AG09319 (cell line): ENCODE data around the gene MMP17.

Experiments used
- DNase-seq: peaks from one replicate; pipeline ENCODE4 v3.0.0-alpha.2; 2010; ENCODE audit warnings: low read depth; ENCODE audit errors: extremely low read depth
- CTCF ChIP-seq: IDR thresholded peaks from 2 replicates; pipeline ENCODE4 v1.5.1; 2011; ENCODE audit warnings: low read depth, mild to moderate bottlenecking, inconsistent platforms, low read length, moderate library complexity

The MMP17 gene

GRCh38 chr12:131863711-131864396 lies 35.7 kb downstream of the MMP17 start:
- DNase-seq, result no peak
- no peak for TF ChIP-seq CTCF

- DNase-seq, result no peak
- no peak for TF ChIP-seq CTCF
Measured at GRCh38 chr12:131864469-131864868, 36.3 kb downstream of the MMP17 start.

- no peak for DNase-seq
- no peak for TF ChIP-seq CTCF
Measured at GRCh38 chr12:131865180-131865875, 37.1 kb downstream of the MMP17 start.

GRCh38 chr12:131867471-131867870 lies 39.3 kb downstream of the MMP17 start:
- TF ChIP-seq CTCF, result no peak
- DNase-seq, result no peak

- no peak for DNase-seq
- no peak for TF ChIP-seq CTCF
Measured at GRCh38 chr12:131867891-131868675, 39.9 kb downstream of the MMP17 start.

GRCh38 chr12:131869871-131870418 lies 41.8 kb downstream of the MMP17 start:
- DNase-seq, result no peak
- TF ChIP-seq CTCF, result no peak
